ENCODE measurements around the gene ARMC3.

DNA sequence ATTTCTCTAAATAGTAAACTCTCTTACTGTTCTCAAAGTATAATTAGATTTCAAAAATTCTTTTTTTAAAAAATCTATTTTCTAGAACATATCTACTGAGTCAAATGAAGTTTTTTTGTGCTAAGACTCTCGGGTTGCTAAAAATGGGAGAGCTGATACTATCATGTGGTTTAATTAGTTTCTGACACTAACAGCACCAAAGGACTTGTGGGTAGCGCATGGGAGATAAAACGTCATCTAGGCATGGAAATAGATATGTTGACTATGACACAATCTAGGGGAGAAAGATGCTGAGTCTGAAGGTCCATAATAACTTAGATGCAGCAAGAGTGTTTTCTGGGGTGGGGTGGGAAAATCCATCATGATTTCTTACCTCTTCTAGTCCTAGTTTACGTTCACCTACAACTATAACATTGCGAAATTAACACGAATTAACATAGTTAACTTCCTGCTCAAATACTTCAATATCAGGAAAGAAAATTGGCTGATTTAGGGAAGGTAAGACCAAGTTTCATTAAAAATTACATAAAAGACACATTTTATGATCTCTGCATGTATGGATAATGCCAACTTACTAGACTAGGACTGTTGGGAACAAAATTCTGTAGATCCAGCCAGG lies 14.3 kb upstream of the ARMC3 start:
- no peak for TF ChIP-seq PHF8 (IDR thresholded peaks at IDR 0.05; ENCODE audit: borderline replicate concordance, low read depth)
- no peak for TF ChIP-seq JUNB (IDR thresholded peaks at IDR 0.05)
- no peak for TF ChIP-seq MAZ (IDR thresholded peaks at IDR 0.05; ENCODE audit: borderline replicate concordance, low read depth, low read length)
- TF ChIP-seq, protein P1, sequence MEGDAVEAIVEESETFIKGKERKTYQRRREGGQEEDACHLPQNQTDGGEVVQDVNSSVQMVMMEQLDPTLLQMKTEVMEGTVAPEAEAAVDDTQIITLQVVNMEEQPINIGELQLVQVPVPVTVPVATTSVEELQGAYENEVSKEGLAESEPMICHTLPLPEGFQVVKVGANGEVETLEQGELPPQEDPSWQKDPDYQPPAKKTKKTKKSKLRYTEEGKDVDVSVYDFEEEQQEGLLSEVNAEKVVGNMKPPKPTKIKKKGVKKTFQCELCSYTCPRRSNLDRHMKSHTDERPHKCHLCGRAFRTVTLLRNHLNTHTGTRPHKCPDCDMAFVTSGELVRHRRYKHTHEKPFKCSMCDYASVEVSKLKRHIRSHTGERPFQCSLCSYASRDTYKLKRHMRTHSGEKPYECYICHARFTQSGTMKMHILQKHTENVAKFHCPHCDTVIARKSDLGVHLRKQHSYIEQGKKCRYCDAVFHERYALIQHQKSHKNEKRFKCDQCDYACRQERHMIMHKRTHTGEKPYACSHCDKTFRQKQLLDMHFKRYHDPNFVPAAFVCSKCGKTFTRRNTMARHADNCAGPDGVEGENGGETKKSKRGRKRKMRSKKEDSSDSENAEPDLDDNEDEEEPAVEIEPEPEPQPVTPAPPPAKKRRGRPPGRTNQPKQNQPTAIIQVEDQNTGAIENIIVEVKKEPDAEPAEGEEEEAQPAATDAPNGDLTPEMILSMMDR (IDR thresholded peaks at IDR 0.05): no peak
- TF ChIP-seq RAD21 (conservative IDR thresholded peaks at IDR 0.05 in 1 of 2, IDR thresholded peaks at IDR 0.05 in 1 of 2): no peak
- TF ChIP-seq, protein P2, sequence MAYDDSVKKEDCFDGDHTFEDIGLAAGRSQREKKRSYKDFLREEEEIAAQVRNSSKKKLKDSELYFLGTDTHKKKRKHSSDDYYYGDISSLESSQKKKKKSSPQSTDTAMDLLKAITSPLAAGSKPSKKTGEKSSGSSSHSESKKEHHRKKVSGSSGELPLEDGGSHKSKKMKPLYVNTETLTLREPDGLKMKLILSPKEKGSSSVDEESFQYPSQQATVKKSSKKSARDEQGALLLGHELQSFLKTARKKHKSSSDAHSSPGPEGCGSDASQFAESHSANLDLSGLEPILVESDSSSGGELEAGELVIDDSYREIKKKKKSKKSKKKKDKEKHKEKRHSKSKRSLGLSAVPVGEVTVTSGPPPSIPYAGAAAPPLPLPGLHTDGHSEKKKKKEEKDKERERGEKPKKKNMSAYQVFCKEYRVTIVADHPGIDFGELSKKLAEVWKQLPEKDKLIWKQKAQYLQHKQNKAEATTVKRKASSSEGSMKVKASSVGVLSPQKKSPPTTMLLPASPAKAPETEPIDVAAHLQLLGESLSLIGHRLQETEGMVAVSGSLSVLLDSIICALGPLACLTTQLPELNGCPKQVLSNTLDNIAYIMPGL (CRISPR knock-in tag; IDR thresholded peaks at IDR 0.05; ENCODE audit: borderline replicate concordance): no peak
- TF ChIP-seq CBX2 (IDR thresholded peaks at IDR 0.05; ENCODE audit: borderline replicate concordance, low read depth): no peak
